SK-N-SH treated with all-trans-retinoic acid at 6 μM for 48 hours (cell line): ENCODE results near the gene EPHX1.

Experiments used
- ATAC-seq: fragments of 200-7000 bp; cut with Tn5 transposase; 3 replicates; pipeline ENCODE4 v1.9.1; 2020; ENCODE audit warnings: mild to moderate bottlenecking, moderate library complexity
- ARNTL ChIP-seq: fragments of 450-650 bp; formaldehyde crosslinking; IDR thresholded peaks from 2 replicates; pipeline ENCODE4 v1.5.0; 2020; ENCODE audit warnings: low read depth, mild to moderate bottlenecking, moderate library complexity, borderline replicate concordance
- BACH2 ChIP-seq: fragments of 250-450 bp; sonication (Bioruptor Pico); IDR thresholded peaks from 2 replicates; pipeline ENCODE4 v1.9.0; 2021; ENCODE audit warnings: mild to moderate bottlenecking, borderline replicate concordance
- CSRNP3 ChIP-seq: fragments of 250-450 bp; sonication (Bioruptor Pico); IDR thresholded peaks from 2 replicates; pipeline ENCODE4 v1.5.1; 2021; ENCODE audit warnings: mild to moderate bottlenecking, moderate library complexity
- ESRRG ChIP-seq: fragments of 250-450 bp; sonication (Bioruptor Pico); IDR thresholded peaks from 2 replicates; pipeline ENCODE4 v1.6.1; 2021; ENCODE audit warnings: mild to moderate bottlenecking
- ISL1 ChIP-seq: fragments of 250-450 bp; sonication (Bioruptor Pico); IDR thresholded peaks from 2 replicates; pipeline ENCODE4 v2.1.2; 2022; ENCODE audit warnings: mild to moderate bottlenecking, moderate library complexity
- PPARA ChIP-seq: fragments of 250-450 bp; sonication (Bioruptor Pico); IDR thresholded peaks from 2 replicates; pipeline ENCODE4 v1.5.0; 2020; ENCODE audit warnings: mild to moderate bottlenecking, borderline replicate concordance
- SNAI2 ChIP-seq: fragments of 250-450 bp; sonication (Bioruptor Pico); IDR thresholded peaks from 2 replicates; pipeline ENCODE4 v1.5.0; 2020; ENCODE audit warnings: mild to moderate bottlenecking, moderate library complexity
- TCF4 ChIP-seq: fragments of 250-450 bp; sonication (Bioruptor Pico); IDR thresholded peaks from 2 replicates; pipeline ENCODE4 v1.8.0; 2021; ENCODE audit warnings: mild to moderate bottlenecking, moderate library complexity, borderline replicate concordance
- TOX ChIP-seq: fragments of 250-450 bp; sonication (Bioruptor Pico); IDR thresholded peaks from 2 replicates; pipeline ENCODE4 v1.8.0; 2021; ENCODE audit warnings: mild to moderate bottlenecking, moderate library complexity, borderline replicate concordance
- ZC3H10 ChIP-seq: fragments of 250-450 bp; sonication (Bioruptor Pico); IDR thresholded peaks from 2 replicates; pipeline ENCODE4 v1.5.1; 2021; ENCODE audit warnings: mild to moderate bottlenecking, moderate library complexity
- ZFP3 ChIP-seq: fragments of 250-450 bp; sonication (Bioruptor Pico); IDR thresholded peaks from 2 replicates; pipeline ENCODE4 v1.5.0; 2020; ENCODE audit warnings: mild to moderate bottlenecking, moderate library complexity
- ZFP30 ChIP-seq: fragments of 450-650 bp; formaldehyde crosslinking; IDR thresholded peaks from 2 replicates; pipeline ENCODE4 v1.5.0; 2022; ENCODE audit warnings: mild to moderate bottlenecking, moderate library complexity
- ZNF565 ChIP-seq: fragments of 450-650 bp; formaldehyde crosslinking; conservative IDR thresholded peaks from 2 replicates; pipeline ENCODE4 v1.5.0; 2020; ENCODE audit warnings: low read depth, mild to moderate bottlenecking, moderate library complexity
- ZNF70 ChIP-seq: fragments of 450-650 bp; formaldehyde crosslinking; IDR thresholded peaks from 2 replicates; pipeline ENCODE4 v1.5.0; 2020; ENCODE audit warnings: mild to moderate bottlenecking, moderate library complexity
- TF ChIP-seq, protein P1 (sequence below): fragments of 250-450 bp; sonication (Bioruptor Pico); IDR thresholded peaks from 2 replicates; pipeline ENCODE4 v1.8.0; 2020; ENCODE audit warnings: mild to moderate bottlenecking, moderate library complexity, borderline replicate concordance
- TF ChIP-seq, protein P2 (sequence below): fragments of 250-450 bp; sonication (Bioruptor Pico); IDR thresholded peaks from 2 replicates; pipeline ENCODE4 v1.5.1; 2020; ENCODE audit warnings: low read depth, mild to moderate bottlenecking, moderate library complexity

Gene EPHX1

DNA sequence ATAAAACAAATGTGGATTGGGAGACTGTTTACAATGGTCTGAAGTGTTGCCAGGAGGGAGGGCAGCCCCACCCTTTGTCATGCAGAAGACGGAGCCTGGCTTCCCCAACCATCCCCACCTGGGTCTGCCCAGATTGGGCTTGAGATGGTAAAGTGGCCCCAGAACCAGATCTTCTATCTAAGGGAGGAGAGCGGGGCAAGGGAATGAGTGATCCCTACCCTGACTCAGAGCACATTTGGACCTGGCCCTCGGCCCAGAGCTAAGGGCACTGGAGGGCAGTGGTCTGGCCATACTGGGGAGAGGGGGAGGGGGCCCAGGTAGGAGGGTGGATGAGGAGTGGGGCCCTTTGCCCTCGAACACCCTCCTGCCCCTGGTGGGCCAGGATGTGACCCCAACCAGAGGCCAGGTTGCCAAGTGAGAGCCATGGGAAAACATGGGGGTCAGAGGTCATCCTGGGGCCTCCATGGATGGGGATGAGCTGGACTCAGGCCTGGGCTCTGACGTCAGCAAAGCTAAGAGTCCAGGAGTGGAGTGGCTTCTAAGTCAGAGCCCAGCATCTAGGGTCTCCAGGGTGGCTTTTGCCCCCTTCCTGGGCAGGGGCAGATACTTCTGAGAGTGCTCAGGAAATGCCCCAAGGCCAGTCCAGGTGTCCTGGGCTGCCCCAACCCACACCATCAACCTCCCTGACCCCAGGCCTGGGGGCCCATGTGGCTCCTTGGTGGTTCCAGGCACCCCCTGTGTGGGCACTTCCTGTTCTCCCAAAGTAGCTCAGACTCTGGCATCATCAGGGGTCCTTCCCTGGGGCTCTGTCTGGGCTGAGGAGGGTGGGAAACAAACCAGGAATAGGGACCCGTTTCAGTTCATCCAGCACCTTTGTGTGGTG, 80.7 kb downstream of the EPHX1 start (continued):
- TF ChIP-seq, protein P1, sequence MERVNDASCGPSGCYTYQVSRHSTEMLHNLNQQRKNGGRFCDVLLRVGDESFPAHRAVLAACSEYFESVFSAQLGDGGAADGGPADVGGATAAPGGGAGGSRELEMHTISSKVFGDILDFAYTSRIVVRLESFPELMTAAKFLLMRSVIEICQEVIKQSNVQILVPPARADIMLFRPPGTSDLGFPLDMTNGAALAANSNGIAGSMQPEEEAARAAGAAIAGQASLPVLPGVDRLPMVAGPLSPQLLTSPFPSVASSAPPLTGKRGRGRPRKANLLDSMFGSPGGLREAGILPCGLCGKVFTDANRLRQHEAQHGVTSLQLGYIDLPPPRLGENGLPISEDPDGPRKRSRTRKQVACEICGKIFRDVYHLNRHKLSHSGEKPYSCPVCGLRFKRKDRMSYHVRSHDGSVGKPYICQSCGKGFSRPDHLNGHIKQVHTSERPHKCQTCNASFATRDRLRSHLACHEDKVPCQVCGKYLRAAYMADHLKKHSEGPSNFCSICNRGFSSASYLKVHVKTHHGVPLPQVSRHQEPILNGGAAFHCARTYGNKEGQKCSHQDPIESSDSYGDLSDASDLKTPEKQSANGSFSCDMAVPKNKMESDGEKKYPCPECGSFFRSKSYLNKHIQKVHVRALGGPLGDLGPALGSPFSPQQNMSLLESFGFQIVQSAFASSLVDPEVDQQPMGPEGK (CRISPR knock-in tag): no peak
- TF ChIP-seq BACH2 (CRISPR knock-in tag): no peak
- no peak for TF ChIP-seq ZC3H10 (CRISPR knock-in tag)
- TF ChIP-seq ARNTL (CRISPR knock-in tag): no peak
- no peak for TF ChIP-seq ZNF565 (CRISPR knock-in tag)
- no peak for TF ChIP-seq ZFP30
- no peak for TF ChIP-seq SNAI2 (CRISPR knock-in tag)
- TF ChIP-seq ZNF70 (CRISPR knock-in tag): no peak
- no peak for TF ChIP-seq TOX
- no peak for TF ChIP-seq ISL1 (CRISPR knock-in tag)
- TF ChIP-seq, all 23 proteins: peak for 0

DNA sequence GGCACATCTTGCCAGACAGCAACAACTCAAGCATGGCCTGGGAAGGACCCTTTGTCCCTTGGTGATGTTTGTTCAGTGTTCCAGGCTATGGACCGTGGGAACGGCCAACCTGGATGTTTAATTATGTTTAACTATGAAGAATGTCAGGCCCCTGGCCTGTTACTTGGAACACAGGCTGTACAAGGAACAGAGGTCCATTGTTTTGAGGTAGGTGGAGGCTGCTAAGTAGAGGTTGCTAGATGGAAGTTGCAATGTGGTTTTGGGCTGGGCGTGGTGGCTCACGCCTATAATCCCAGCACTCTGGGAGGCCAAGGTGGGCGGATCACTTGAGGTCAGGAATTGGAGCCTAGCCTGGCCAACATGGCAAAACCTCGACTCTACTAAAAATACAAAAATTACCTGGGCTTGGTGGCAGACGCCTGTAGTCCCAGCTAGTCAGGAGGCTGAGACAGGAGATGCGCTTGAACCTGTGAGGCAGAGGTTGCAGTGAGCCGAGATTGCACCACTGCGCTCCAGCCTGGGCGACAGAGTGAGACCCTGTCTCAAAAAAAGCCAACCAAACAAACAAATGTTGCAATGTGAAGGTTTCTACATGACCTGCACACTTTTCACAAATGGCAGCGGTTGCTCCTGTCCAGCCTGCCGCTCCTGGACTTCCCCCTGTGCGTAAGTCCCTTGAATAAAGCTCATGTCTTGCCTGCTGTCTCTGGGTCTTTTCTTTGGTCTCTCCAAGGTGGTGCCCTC, 81.5 kb downstream of the EPHX1 start:
- ATAC-seq: no peak
- TF ChIP-seq ARNTL (CRISPR knock-in tag) (no peak), BACH2 (CRISPR knock-in tag) (no peak), ZC3H10 (CRISPR knock-in tag) (no peak)

- TF ChIP-seq TOX (no peak), ZFP3 (no peak), CSRNP3 (CRISPR knock-in tag) (no peak), ZNF565 (CRISPR knock-in tag) (no peak), PPARA (CRISPR knock-in tag) (no peak), SNAI2 (CRISPR knock-in tag) (no peak), TCF4 (no peak), ESRRG (CRISPR knock-in tag) (no peak), ZC3H10 (CRISPR knock-in tag) (no peak), ISL1 (CRISPR knock-in tag) (no peak), BACH2 (CRISPR knock-in tag) (no peak)
- TF ChIP-seq, protein P2, sequence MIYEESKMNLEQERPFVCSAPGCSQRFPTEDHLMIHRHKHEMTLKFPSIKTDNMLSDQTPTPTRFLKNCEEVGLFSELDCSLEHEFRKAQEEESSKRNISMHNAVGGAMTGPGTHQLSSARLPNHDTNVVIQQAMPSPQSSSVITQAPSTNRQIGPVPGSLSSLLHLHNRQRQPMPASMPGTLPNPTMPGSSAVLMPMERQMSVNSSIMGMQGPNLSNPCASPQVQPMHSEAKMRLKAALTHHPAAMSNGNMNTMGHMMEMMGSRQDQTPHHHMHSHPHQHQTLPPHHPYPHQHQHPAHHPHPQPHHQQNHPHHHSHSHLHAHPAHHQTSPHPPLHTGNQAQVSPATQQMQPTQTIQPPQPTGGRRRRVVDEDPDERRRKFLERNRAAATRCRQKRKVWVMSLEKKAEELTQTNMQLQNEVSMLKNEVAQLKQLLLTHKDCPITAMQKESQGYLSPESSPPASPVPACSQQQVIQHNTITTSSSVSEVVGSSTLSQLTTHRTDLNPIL (CRISPR knock-in tag): no peak
- TF ChIP-seq, all 23 proteins: peak for 0
- no peak for ATAC-seq
These were observed 82.4 kb downstream of the EPHX1 start for GRCh38 chr1:225892307-225892706.
